HT-29 (cell line): Measurements from ENCODE around the gene GPR148. TPM values are rescaled to one million over a fixed set of nuclear protein-coding genes. Genes with fewer than 3 reads are reported as not detected.
"Not testable (repeated sequence)": the region's sequence is repeated elsewhere in the genome, so short reads cannot be mapped to it uniquely, and the experiment has no call there.

Experiments used
- DNase-seq: peaks from one replicate; pipeline ENCODE4 v3.0.0-alpha.2; 2015; ENCODE audit warnings: low spot score
- total RNA-seq: library from RNA; depleted of rRNA; stranded (reverse); fragments of >200 nt; shearing (Covaris generic); gene quantifications from 2 replicates; pipeline ENCODE4 v1.2.3, GENCODE V29; 2014; rRNA removed

Gene GPR148, protein sequence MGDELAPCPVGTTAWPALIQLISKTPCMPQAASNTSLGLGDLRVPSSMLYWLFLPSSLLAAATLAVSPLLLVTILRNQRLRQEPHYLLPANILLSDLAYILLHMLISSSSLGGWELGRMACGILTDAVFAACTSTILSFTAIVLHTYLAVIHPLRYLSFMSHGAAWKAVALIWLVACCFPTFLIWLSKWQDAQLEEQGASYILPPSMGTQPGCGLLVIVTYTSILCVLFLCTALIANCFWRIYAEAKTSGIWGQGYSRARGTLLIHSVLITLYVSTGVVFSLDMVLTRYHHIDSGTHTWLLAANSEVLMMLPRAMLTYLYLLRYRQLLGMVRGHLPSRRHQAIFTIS
- not detected in 2 replicates for total RNA-seq

DNA sequence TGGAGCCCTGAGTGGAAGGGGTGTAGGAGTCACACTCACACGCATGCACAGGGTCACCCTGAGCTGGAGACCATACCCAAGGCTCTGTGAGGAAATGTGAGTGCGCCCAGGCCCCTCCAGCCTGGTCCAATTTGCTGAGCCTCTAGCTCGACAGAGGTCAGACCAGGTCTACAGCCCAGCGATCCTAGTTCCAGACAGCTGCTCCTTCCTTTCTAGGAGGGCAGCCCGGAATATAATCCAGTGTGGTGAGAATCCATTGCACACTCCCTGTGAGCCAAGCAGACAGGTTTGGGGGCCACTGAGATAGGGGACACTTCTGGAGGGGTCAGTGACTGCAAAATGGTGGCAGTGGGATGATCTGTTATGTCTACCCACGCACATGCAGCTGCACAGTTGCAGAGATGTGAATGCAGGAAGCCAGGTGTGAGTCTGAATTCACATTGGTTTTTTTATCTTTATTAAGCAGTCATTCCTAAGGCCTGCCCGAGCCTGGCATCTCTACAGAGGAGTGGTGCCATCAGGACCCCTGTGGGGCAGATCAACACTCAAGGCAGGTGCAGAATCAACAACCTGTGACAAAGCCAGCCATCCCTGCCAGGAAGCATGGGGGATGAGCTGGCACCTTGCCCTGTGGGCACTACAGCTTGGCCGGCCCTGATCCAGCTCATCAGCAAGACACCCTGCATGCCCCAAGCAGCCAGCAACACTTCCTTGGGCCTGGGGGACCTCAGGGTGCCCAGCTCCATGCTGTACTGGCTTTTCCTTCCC is at the start of gene GPR148:
TSS of gene GPR148 (plus strand) at position 522 of the 768 bp plus-strand sequence. CDS start at position 604, 82 bp downstream.
- DNase-seq: no peak

DNA sequence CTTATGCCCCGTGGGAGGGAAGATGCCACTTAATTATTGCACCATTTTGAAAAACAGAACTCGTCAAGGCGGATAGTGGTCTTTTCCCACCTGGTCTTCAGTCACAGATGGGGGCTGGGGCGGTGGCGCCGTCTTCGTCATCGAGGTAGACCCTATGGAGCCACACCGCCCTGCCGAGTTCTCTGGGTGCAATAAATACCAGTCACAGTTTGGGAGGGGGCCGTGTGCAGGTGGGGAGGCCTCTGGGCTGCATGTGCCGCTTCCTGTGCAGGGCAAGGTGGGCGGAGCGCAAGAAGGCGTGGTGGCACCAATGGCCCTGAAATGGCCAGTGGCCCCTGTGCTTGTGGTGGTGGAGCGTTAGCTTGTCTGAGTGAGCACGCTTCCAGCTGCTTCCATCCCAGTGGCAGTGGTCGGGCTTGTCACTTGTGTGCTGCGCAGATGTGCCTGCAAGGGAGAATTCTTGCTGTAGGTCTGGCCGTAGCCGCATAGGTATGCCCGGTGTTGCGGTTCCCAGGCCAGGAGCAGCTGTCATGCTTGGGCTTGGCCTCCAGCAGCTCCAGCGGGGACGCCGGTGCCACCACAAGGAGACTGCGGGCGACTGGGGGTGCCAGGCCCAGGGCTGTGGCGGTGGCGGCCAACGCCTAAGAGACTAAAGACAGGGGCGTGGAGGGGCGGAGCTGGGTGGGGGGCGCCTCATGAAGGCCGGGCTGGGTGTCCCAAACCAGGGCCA is 36.7 kb upstream of the GPR148 start:
- DNase-seq: not testable (repeated sequence)

DNA sequence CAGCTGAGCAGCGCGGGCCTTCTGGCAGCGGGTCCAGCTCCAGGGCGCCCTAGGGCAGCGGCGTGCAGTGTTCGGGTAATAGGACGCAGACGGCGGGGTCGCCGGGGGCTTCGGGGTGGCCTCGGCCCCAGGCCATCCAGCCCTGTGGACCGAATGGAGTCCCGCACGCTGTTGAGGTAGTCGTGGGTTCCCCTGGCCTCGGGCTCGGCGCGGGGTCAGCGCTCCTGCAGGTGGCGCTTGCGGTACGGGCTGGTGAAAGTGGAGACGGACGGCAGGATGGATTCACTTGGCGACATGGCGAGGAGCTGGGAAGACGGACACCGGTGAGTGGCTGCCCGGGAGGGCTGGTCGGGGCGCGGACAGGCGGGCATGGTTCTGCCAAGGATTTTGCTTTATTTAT is 35.4 kb upstream of the GPR148 start:
- DNase-seq: not testable (repeated sequence)

DNA sequence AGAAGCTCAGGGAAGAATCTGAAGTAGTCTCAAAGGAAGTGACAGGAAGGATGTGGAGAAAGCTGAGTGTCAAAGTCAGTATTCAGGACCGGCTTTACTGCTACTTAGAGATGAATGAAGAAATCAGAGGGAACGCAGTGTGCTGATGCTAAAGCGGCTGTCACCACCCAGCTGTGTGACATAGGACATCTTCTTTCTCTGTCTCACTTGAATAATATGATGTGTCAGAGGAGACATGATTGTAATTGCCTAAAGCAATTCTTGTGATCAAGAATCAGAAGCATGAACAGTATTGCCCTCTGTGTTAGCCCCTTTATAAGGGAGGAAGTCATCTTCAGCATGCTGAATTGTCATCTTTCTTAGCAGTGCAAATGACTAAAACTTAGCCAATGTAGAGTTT is 25.6 kb upstream of the GPR148 start:
- DNase-seq: not testable (repeated sequence)

DNA sequence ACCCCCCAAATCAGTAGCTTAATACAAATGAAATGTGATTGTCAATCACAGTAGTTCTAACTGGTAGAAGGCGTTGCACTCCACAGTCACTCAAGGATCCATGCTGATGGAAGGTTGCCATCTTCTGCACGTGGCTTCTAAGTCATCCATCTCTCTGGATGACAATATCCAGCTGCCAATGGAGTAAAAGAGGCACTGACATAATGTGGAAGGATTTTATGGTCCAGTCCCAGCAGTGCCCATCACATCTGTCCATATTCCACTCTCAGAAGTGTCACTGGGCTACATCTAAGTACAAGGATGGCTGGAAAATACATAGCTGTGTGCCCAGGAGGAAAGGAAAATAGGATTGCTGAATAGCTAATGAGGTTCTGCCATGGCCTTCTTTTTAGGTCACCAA is 14.1 kb upstream of the GPR148 start:
- not testable (repeated sequence) for DNase-seq

DNA sequence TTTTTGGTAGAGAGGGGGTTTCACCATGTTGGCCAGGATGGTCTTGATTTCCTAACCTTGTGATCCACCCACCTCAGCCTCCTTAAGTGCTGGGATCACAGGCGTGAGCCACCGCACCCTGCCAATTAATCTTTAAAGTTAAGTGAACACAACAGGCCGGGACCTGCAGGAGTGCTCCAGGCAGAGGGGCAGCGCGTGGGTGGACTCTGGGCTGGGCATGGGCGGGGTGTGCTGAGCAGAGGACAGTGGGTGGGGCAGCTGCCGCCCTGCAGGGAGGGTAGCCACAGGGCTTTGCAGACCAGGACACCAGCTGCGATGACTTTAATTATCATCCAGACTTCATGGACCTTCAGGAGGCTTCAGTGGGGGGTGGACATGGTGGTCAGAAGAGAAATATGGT is 8.8 kb upstream of the GPR148 start:
- DNase-seq: no peak

DNA sequence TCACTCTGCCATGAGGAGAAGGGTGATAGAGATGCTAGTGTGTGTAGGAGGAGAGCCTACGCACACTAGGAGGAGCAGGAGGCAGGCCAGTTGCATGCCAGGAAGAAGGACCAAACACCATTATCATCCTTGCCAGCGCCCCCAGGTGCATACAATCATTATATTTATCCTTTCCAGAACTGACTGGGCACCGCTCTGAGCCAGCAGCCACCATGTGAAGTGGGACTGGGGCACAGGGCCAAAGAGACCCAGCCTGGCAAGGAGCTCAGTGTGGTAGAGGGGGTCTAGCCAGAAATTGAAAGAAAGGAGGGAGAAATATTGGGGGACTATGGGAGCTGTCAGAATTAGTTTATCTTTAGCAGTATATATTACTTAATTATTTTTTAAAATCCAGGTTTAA is 8.3 kb upstream of the GPR148 start:
- DNase-seq: no peak

DNA sequence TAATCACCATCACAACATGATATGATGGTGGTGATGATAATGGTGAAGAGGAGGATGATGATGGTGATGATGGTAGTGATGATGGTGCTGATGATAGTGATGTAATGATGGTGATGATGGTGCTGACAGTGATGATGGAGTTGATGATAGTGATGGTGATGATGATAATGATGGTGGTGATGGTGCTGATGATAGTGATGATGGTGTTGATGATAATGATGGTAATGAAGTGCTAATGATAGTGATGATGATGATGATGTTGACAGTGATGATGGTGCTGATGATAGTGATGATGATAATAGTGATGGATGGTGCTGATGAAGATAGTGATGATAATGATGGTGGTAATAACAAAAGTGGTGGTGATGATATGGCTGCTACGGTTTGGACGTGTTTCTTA is 4.4 kb upstream of the GPR148 start:
- DNase-seq: no peak

DNA sequence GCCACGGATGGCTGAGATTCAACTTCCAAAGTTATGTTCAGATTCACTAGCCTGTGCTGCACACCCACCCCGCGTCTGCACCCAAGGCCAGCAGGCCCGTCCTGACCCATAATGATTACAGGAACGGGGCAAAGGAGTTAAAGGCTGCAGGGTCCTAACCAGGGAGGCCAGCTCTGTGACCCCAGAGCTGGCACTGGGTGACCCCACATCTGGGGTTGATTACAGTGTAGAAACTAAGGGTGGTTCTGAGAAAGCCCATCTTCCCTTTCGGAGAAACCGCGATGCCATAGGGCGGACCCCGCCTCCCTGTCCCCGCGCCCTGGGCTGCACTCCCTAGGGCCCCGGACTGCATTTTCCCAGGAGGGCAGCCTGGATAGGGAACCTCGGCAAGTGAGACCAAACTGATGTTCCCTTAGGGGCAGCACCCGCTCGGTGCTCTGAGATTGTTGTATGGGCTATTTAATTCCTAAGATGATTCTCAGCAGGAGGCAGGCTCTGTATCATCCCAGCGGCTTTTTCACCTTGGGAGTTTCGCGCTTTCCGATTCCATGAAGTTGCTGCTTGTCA is 2.2 kb upstream of the GPR148 start:
- DNase-seq: no peak

DNA sequence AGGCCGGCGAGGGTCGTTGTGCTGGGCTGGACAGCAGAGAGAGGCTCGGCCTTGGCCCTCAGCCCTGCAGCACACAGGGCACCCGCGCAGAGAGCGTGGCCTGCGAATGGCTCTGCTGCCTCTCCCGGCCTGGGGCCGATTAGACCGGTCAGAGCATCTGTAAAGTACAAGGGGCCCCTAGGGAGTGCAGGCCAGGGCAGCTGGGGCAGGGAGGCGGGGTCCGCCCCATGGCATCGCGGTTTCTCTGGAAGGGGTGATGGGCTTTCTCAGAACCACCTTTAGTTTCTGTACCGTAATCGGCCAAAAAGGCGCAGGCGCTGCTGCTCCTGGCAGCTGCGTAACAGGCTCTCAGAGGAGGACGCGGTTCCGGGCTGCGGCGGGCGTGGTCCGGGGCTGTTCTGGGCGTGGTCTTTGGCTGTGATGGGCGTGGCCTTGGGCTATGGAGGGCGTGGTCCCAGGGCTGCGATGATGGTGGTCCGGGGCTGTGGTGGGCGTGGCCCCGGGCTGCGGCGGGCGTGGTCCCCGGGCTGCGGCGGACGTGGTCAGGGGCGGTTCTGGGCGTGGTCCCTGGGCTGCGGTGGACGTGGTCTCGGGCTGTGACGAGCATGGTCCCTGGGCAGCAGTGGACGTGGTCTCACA is 1.5 kb upstream of the GPR148 start:
- DNase-seq: no peak

DNA sequence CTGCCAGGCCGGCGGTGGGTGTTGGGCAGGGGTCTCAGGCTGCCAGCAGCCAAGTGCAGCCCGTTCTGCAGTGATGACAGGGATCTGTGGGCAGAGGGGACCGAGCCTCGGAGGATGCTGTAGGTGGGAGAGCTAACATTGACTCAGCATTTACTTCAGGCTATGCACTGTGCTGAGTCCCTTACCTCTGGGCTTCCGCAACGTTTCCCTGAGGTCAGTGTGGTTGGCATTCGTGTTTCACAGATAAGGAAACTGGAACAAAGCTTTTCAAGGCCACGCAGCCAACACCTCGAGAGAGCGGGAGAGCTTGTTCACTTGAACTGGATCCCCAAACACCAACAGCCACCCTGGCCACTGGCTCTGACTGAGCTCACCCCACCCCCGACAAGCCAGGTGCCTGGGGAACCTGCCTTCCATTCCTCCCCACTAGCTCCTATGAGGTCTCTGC is 839 bp upstream of the GPR148 start:
- DNase-seq: no peak

DNA sequence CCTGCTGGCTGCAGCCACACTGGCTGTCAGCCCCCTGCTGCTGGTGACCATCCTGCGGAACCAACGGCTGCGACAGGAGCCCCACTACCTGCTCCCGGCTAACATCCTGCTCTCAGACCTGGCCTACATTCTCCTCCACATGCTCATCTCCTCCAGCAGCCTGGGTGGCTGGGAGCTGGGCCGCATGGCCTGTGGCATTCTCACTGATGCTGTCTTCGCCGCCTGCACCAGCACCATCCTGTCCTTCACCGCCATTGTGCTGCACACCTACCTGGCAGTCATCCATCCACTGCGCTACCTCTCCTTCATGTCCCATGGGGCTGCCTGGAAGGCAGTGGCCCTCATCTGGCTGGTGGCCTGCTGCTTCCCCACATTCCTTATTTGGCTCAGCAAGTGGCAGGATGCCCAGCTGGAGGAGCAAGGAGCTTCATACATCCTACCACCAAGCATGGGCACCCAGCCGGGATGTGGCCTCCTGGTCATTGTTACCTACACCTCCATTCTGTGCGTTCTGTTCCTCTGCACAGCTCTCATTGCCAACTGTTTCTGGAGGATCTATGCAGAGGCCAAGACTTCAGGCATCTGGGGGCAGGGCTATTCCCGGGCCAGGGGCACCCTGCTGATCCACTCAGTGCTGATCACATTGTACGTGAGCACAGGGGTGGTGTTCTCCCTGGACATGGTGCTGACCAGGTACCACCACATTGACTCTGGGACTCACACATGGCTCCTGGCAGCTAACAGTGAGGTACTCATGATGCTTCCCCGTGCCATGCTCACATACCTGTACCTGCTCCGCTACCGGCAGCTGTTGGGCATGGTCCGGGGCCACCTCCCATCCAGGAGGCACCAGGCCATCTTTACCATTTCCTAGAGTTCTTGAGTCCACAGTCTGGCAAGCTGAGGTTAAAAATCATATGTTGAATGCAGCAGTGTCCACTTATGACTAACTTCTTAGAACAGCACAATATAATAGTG is 741 bp downstream of the GPR148 start:
- DNase-seq: no peak

DNA sequence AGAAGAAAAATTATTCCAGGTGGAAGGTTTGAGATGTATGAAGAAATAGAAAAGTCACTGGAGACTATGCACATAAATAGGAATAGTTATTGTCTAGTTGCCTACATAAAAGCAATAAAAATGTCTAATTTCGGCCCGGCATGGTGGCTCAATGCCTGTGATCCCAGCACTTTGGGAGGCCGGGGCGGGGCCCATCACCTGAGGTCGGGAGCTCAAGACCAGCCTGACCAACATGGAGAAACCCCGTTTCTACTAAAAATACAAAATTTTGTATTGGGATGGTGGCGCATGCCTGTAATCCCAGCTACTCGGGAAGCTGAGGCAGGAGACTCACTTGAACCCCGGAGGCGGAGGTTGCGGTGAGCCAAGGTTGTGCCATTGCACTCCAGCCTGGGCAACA is 3.4 kb downstream of the GPR148 start:
- not testable (repeated sequence) for DNase-seq

DNA sequence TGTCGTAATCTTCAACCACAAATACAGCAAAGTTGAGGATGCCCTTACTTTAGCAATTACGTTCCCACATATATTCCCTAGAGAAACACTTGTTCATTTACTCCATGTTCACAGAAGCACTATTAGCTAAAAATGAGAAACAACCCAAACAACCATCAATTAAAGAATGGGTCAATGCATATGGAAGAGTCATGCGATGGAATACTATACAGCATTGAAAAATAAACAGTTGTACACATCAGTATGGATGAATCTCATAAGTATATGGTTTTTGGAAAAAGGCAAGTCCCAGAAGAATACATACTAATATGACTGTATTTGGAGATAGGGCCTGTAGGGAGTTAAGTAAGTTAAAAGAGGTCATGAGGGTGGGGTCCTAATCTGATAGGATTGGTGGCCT is 6.3 kb downstream of the GPR148 start:
- DNase-seq: no peak

DNA sequence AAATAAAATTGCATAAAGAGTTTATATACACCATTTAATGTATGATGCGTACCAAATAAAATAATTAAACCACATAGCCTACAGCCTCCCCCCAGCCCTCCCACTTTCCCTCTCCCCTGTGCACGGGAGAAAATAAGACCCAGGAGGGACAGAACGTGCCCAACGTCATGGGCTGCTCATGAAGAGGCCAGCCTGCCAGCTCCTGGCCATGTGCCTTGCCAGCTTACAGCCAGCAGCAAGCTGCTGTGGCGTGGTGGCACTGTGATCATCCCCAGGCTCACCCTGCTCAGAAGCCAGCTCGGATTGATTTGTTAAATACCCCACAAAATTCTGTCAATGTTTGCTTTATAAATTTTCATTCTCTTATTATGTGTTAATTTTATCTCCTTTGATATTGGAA is 7.6 kb downstream of the GPR148 start:
- DNase-seq: no peak

DNA sequence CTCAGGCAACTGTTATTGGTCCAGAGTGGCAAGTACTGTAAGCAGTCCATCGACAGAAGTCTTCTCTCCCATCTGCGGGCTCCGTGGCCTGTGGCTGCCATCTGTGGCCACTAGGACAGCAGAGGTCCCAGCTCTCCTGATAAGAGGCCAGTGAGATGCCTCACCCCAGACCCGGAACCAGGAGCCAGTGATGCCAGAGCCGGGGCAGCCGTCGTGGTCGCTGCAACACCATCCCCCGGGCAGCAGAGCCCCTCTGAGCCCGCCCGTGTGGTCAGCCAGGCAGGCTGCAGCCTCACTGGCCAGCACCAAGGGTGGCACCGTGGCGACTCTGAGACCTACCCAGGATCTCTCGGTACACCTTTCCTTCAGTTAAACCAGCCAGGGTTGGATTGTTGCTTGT is 8.7 kb downstream of the GPR148 start:
- no peak for DNase-seq

DNA sequence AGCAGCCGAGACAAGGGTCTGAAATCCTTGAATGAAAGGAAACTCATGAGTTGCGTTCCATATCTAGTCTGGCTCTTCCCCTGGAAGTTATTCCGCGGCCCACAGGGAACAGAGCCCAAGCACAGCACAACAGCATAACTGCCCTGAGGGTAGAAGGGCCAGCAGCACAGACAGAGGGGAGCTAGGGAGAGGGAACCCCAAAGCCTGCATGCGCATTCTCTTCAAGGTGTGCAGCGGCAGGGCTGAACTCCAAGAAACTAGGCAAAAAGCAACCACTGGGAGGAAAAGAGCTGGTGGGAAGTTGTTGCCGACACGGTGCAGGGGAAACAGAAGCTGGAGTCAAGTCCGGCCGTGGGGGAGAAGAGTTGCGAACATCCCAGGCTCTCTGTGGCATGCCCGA is 11.8 kb downstream of the GPR148 start:
- DNase-seq: no peak

DNA sequence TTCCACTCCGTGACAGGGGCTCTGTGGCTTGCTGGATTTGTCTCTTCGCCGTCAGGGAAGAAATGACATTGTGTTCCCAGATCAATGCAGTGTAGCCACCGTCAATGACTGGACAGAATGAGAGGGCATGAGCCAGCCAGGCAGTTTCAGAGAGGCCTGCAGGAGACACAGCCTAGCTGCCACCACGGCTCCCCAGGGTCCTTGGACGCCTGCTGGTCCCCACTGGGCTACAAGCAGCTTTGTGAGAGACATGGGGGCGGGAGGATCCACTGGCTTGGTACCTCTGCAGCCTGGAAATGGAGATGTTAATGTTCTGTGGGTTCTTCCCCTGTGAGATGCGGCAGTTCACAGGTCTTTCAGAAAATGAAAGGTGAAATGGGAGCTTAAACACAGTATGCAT is 14.4 kb downstream of the GPR148 start:
- no peak for DNase-seq

DNA sequence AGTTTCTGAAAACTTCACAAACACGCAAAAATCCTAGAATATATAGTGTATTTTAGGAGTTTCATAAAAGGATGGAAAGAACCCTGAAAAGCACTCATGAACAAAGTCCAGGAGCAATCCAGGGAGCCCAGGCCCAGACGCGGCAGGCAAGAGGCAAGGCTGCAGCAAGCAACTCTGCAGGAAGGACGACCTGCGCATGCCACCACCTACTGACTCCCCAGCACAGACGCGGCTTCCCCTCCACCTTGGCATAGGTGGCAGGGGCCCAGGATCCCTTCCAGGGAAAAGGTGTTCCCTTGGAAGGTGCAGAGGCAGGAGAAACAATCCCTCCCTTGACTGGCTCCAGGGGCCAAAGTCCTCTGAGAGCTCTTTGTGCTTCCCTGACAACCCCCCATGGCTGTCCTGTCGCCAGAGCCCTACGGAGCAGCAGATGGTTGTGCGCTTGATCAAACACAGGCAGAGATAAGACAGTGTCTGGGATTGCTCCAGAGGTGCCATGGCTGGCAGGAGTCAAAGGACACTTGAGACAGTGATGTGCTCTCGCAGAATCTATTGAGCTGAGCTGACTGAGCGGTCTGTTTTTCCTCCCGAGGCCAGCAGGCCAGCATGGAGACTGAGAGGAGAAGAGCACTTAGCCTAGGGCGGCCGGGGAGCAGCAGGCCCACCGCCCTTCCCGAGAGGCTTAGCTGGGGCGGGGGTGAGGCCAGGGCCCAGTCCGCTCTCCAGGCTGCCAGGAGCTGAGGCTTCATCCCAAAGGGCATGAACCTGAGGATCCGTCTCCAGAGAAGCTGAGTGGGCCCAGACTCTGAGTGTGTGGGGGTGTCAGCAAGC is 15.6 kb downstream of the GPR148 start:
- DNase-seq: peak; percentile 2
